Smooth muscle cell (in vitro differentiated cells): ENCODE data around the gene GTF3C1. TPM values are rescaled to one million over a fixed set of nuclear protein-coding genes. Genes with fewer than 3 reads are reported as not detected.
"Not testable (repeated sequence)": the region's sequence is repeated elsewhere in the genome, so short reads cannot be mapped to it uniquely, and the experiment has no call there.

Source experiments
- DNase-seq: peaks from one replicate; lab custom pipeline; 2025; ENCODE audit not compliant: unreplicated experiment; lab: John Stamatoyannopoulos, UW
- H2AFZ ChIP-seq: fragments of 200-600 bp; sonication (generic); 2 replicates; pipeline ENCODE4 v1.6.0; 2016; ENCODE audit warnings: antibody characterized with exemption, low read depth, mild to moderate bottlenecking
- H3F3A ChIP-seq: fragments of 200-600 bp; sonication (generic); 2 replicates; pipeline ENCODE4 v1.6.0; 2017; ENCODE audit warnings: antibody characterized with exemption, low read depth
- H3K27ac ChIP-seq: fragments of 200-600 bp; sonication (generic); 2 replicates; pipeline ENCODE4 v1.5.1; 2016; ENCODE audit warnings: low read depth, mild to moderate bottlenecking
- H3K27me3 ChIP-seq: fragments of 200-600 bp; sonication (generic); 2 replicates; pipeline ENCODE4 v1.6.1; 2016; ENCODE audit warnings: low read depth, mild to moderate bottlenecking
- H3K36me3 ChIP-seq: fragments of 200-600 bp; sonication (generic); 2 replicates; pipeline ENCODE4 v1.5.1; 2016; ENCODE audit warnings: low read depth
- H3K4me1 ChIP-seq: fragments of 200-600 bp; sonication (generic); 2 replicates; pipeline ENCODE4 v1.5.1; 2016; ENCODE audit warnings: low read depth
- H3K4me2 ChIP-seq: fragments of 200-600 bp; sonication (generic); 2 replicates; pipeline ENCODE4 v1.6.0; 2016; ENCODE audit warnings: mild to moderate bottlenecking
- H3K4me3 ChIP-seq: fragments of 200-600 bp; sonication (generic); 2 replicates; pipeline ENCODE4 v1.5.1; 2016; ENCODE audit warnings: mild to moderate bottlenecking
- H3K79me2 ChIP-seq: fragments of 200-600 bp; sonication (generic); 2 replicates; pipeline ENCODE4 v1.6.0; 2016; ENCODE audit warnings: low read depth, mild to moderate bottlenecking
- H3K9ac ChIP-seq: fragments of 200-600 bp; sonication (generic); 2 replicates; pipeline ENCODE4 v1.6.0; 2016; ENCODE audit warnings: low read depth
- H3K9me3 ChIP-seq: fragments of 200-600 bp; sonication (generic); replicated peaks from 2 replicates; pipeline ENCODE4 v1.5.1; 2016; ENCODE audit warnings: low read depth
- H4K20me1 ChIP-seq: fragments of 200-600 bp; sonication (generic); 2 replicates; pipeline ENCODE4 v1.6.0; 2016; ENCODE audit warnings: low read depth
- CTCF ChIP-seq: fragments of 200-600 bp; sonication (generic); IDR thresholded peaks from 2 replicates; pipeline ENCODE4 v1.5.1; 2017; ENCODE audit warnings: borderline replicate concordance, mild to moderate bottlenecking, antibody characterized with exemption; ENCODE audit not compliant: insufficient read depth, poor library complexity, severe bottlenecking
- WGBS: methylation state at CpG from one replicate; pipeline ENCODE4 v1.1.7; 2016; ENCODE audit warnings: low lambda C conversion rate; 5-methylcytosine and 5-hydroxymethylcytosine counted together
- polyA plus RNA-seq: library from polyadenylated mRNA; unstranded; fragments of >200 nt; fragmentation: Nextera tagmentation; extraction: Ambion mirVana; gene quantifications from 2 replicates; pipeline ENCODE4 v1.2.1, GENCODE V29; 2016
- total RNA-seq: library from RNA; depleted of rRNA; stranded (reverse); fragments of >200 nt; gene quantifications from 2 replicates; pipeline ENCODE4 v1.2.3, GENCODE V29; 2014

GTF3C1 gene
- total and polyA plus RNA-seq, 2 experiments from 2014 or later: 47.6 to 78.5 TPM

GRCh38 chr16:27436921-27437650, 112.6 kb downstream of the GTF3C1 start:
- TF ChIP-seq CTCF: no peak
- no peak for DNase-seq

GRCh38 chr16:27436065-27436464, 113.6 kb downstream of the GTF3C1 start:
- WGBS: 93% methylated on average over 8 of the region's 8 CpGs
- Histone ChIP-seq H3K27ac (no peak overlapping the region), H3K4me2 (no peak overlapping the region), H3K4me3 (no peak overlapping the region), H3K9me3 (no peaks in the 10 kb centered on the region), H4K20me1 (no peaks in the 10 kb centered on the region), H3K36me3 (no peaks in the 10 kb centered on the region), H3K9ac (no peak overlapping the region), H2AFZ (no peak overlapping the region), H3F3A (no peaks in the 10 kb centered on the region), H3K79me2 (no peaks in the 10 kb centered on the region), H3K27me3 (no peaks in the 10 kb centered on the region), H3K4me1 (no peaks in the 10 kb centered on the region)
- DNase-seq: no peak
- TF ChIP-seq CTCF: no peak

More at GRCh38 chr16:27436921-27437650, 112.6 kb downstream of the GTF3C1 start:
- H3K79me2 ChIP-seq: no peaks in the 10 kb centered on the region
- no peaks in the 10 kb centered on the region for H3K36me3 ChIP-seq
- H4K20me1 ChIP-seq: no peaks in the 10 kb centered on the region
- H3K9me3 ChIP-seq: no peaks in the 10 kb centered on the region
- WGBS: 91% methylated on average over 9 of the region's 9 CpGs
- no peak overlapping the region for H2AFZ ChIP-seq
- H3F3A ChIP-seq: no peaks in the 10 kb centered on the region
- H3K9ac ChIP-seq: no peak overlapping the region
- no peak overlapping the region for H3K27ac ChIP-seq
- H3K4me1 ChIP-seq: no peaks in the 10 kb centered on the region
- H3K4me2 ChIP-seq: no peak overlapping the region
- H3K4me3 ChIP-seq: no peak overlapping the region
- no peaks in the 10 kb centered on the region for H3K27me3 ChIP-seq

- H3K27me3 ChIP-seq, H4K20me1 ChIP-seq, H3K4me1 ChIP-seq, DNase-seq, H2AFZ ChIP-seq, H3K4me2 ChIP-seq, H3K27ac ChIP-seq, H3K4me3 ChIP-seq, H3K9me3 ChIP-seq, H3K9ac ChIP-seq, H3K79me2 ChIP-seq, H3F3A ChIP-seq, H3K36me3 ChIP-seq: not testable (repeated sequence)
- WGBS: 93% methylated on average over 5 of the region's 5 CpGs
Measured at GRCh38 chr16:27435146-27435545, 114.6 kb downstream of the GTF3C1 start.

GRCh38 chr16:27434141-27435051, 115.3 kb downstream of the GTF3C1 start:
- no peak overlapping the region for H3K9ac ChIP-seq
- no peaks in the 10 kb centered on the region for H3K4me1 ChIP-seq
- H3K9me3 ChIP-seq: no peaks in the 10 kb centered on the region
- no peaks in the 10 kb centered on the region for H3K27me3 ChIP-seq
- no peak overlapping the region for H3K27ac ChIP-seq
- DNase-seq: no peak
- H4K20me1 ChIP-seq: no peaks in the 10 kb centered on the region
- no peaks in the 10 kb centered on the region for H3K36me3 ChIP-seq
- no peak for TF ChIP-seq CTCF
- H3K4me3 ChIP-seq: no peak overlapping the region
- WGBS: 93% methylated on average over 16 of the region's 16 CpGs
- no peak overlapping the region for H3K4me2 ChIP-seq
- no peak overlapping the region for H2AFZ ChIP-seq
- no peaks in the 10 kb centered on the region for H3F3A ChIP-seq
- H3K79me2 ChIP-seq: no peaks in the 10 kb centered on the region
